SU-DHL-6 (cell line): ENCODE data around the gene CADPS.

Experiments used
- H2AFZ ChIP-seq: fragments of 200-600 bp; sonication (generic); 2 replicates; pipeline ENCODE4 v1.6.1; 2014; ENCODE audit warnings: low read depth, mild to moderate bottlenecking, moderate library complexity, mixed read lengths, antibody characterized with exemption, low read length; ENCODE audit not compliant: severe bottlenecking
- H3F3A ChIP-seq: fragments of 200-600 bp; shearing (Covaris generic); 2 replicates; pipeline ENCODE4 v1.6.0; 2016; ENCODE audit warnings: antibody characterized with exemption, mild to moderate bottlenecking; ENCODE audit not compliant: insufficient read depth
- H3K27ac ChIP-seq: fragments of 200-600 bp; sonication (generic); 2 replicates; pipeline ENCODE4 v1.5.1; 2016; ENCODE audit warnings: low read depth, mild to moderate bottlenecking, low read length, moderate library complexity, mixed read lengths
- H3K27me3 ChIP-seq: fragments of 200-600 bp; sonication (generic), shearing (Covaris generic); 2 replicates; pipeline ENCODE4 v1.6.0; 2014; ENCODE audit warnings: mild to moderate bottlenecking, low read length
- H3K36me3 ChIP-seq: fragments of 200-600 bp; sonication (generic); 2 replicates; pipeline ENCODE4 v1.6.1; 2014; ENCODE audit warnings: mild to moderate bottlenecking, low read length, mixed read lengths
- H3K4me2 ChIP-seq: fragments of 300-600, 200-600 bp; shearing (Covaris generic), sonication (generic); 2 replicates; pipeline ENCODE4 v1.6.0; 2014; ENCODE audit warnings: low read length, low read depth, mild to moderate bottlenecking; ENCODE audit not compliant: poor library complexity, severe bottlenecking
- H3K4me3 ChIP-seq: fragments of 200-600 bp; sonication (generic); 2 replicates; pipeline ENCODE4 v1.5.1; 2014; ENCODE audit warnings: antibody characterized with exemption, low read length, mild to moderate bottlenecking, mixed read lengths; ENCODE audit not compliant: insufficient read depth, poor library complexity, severe bottlenecking
- H3K79me2 ChIP-seq: fragments of 200-600 bp; sonication (generic); 2 replicates; pipeline ENCODE4 v1.6.1; 2014; ENCODE audit warnings: mild to moderate bottlenecking, low read length, moderate library complexity; ENCODE audit not compliant: insufficient read depth
- H3K9ac ChIP-seq: fragments of 200-600 bp; sonication (generic); 2 replicates; pipeline ENCODE4 v1.7.0; 2014; ENCODE audit warnings: mild to moderate bottlenecking, low read length
- H3K9me2 ChIP-seq: fragments of 200-600 bp; sonication (generic); replicated peaks from 2 replicates; pipeline ENCODE4 v1.6.1; 2014; ENCODE audit warnings: low read length; ENCODE audit not compliant: insufficient read depth
- H3K9me3 ChIP-seq: fragments of 200-600 bp; sonication (generic); 2 replicates; pipeline ENCODE4 v1.6.1; 2014; ENCODE audit warnings: low read length, mixed read lengths; ENCODE audit not compliant: insufficient read depth
- H4K20me1 ChIP-seq: fragments of 200-600 bp; sonication (generic); 2 replicates; pipeline ENCODE4 v1.6.1; 2014; ENCODE audit warnings: low read depth, mild to moderate bottlenecking, antibody characterized with exemption, low read length, moderate library complexity, mixed read lengths
- EZH2phosphoT487 ChIP-seq: fragments of 200-600 bp; sonication (generic), shearing (Covaris generic); conservative IDR thresholded peaks from 2 replicates; pipeline ENCODE4 v1.6.1; 2018; ENCODE audit warnings: mild to moderate bottlenecking, antibody characterized with exemption, low read length, moderate library complexity, mixed read lengths
- TF ChIP-seq, protein P1 (sequence below): fragments of 200-600 bp; sonication (generic); IDR thresholded peaks from one replicate; pipeline ENCODE4 v1.5.1; 2017; ENCODE audit warnings: antibody characterized with exemption, mild to moderate bottlenecking, low read length, moderate library complexity; ENCODE audit not compliant: insufficient read depth, poor library complexity, severe bottlenecking

CADPS gene

DNA sequence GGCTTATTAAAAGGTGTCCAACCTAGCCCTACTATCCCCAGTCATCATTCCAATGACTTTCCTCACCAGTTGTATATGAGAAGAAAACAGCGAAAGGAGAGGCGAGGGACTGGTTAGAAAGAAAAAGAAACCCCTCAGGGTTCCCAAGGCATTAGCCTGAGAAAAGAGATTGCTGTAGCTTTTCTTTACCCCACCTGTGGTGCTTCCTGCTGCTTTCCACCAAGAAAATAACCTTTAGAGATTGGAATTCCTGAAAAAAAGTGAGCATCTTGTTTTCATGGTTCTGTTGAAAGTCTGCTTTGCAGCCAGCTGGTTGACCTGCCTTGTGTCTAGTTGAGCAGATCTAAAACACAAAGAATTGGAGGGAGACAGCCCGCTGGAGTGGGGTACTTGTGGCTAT, 196.4 kb downstream of the CADPS start:
- H3F3A ChIP-seq: no peaks in the 10 kb centered on the region
- H2AFZ ChIP-seq: no peak overlapping the region
- H3K27me3 ChIP-seq: no peaks in the 10 kb centered on the region
- no peak overlapping the region for H3K4me3 ChIP-seq
- TF ChIP-seq EZH2phosphoT487: no peak
- TF ChIP-seq, protein P1, sequence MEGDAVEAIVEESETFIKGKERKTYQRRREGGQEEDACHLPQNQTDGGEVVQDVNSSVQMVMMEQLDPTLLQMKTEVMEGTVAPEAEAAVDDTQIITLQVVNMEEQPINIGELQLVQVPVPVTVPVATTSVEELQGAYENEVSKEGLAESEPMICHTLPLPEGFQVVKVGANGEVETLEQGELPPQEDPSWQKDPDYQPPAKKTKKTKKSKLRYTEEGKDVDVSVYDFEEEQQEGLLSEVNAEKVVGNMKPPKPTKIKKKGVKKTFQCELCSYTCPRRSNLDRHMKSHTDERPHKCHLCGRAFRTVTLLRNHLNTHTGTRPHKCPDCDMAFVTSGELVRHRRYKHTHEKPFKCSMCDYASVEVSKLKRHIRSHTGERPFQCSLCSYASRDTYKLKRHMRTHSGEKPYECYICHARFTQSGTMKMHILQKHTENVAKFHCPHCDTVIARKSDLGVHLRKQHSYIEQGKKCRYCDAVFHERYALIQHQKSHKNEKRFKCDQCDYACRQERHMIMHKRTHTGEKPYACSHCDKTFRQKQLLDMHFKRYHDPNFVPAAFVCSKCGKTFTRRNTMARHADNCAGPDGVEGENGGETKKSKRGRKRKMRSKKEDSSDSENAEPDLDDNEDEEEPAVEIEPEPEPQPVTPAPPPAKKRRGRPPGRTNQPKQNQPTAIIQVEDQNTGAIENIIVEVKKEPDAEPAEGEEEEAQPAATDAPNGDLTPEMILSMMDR: no peak
- H3K9ac ChIP-seq: no peak overlapping the region
- no peaks in the 10 kb centered on the region for H3K79me2 ChIP-seq
- no peaks in the 10 kb centered on the region for H4K20me1 ChIP-seq
- no peak overlapping the region for H3K27ac ChIP-seq
- no peak overlapping the region for H3K4me2 ChIP-seq
- H3K9me3 ChIP-seq: no peaks in the 10 kb centered on the region
- no peaks in the 10 kb centered on the region for H3K9me2 ChIP-seq
- H3K36me3 ChIP-seq: no peaks in the 10 kb centered on the region; the same call in 1 of the 2 replicates

DNA sequence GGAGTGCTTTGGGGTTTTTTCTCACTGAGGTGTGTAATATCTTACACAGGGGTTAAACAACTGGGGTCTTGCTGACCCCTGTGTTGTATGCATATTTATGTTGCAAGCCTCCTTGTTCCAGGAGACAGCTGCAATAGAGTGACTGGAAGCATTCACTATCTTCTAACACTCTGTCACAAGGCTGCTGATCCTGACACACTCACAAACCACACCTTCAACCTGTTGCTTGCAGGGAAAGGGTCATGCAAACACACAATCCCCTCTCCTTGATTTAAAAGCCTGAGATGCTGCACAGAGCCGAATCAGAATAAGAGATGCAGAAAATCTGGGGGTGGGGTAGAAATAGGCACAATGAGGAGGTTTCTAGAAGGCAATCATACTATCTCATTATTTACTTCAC, 197.3 kb downstream of the CADPS start:
- H3K9me2 ChIP-seq: no peaks in the 10 kb centered on the region
- H3F3A ChIP-seq: no peaks in the 10 kb centered on the region
- H3K4me2 ChIP-seq: no peak overlapping the region
- no peaks in the 10 kb centered on the region for H4K20me1 ChIP-seq
- no peaks in the 10 kb centered on the region; the same call in 1 of the 2 replicates for H3K36me3 ChIP-seq
- H3K27ac ChIP-seq: no peak overlapping the region
- H3K27me3 ChIP-seq: no peaks in the 10 kb centered on the region
- no peak overlapping the region for H3K9ac ChIP-seq
- no peak overlapping the region for H3K4me3 ChIP-seq
- no peak overlapping the region for H2AFZ ChIP-seq
- H3K9me3 ChIP-seq: no peaks in the 10 kb centered on the region
- TF ChIP-seq, protein P1: no peak
- no peak for TF ChIP-seq EZH2phosphoT487
- H3K79me2 ChIP-seq: no peaks in the 10 kb centered on the region

DNA sequence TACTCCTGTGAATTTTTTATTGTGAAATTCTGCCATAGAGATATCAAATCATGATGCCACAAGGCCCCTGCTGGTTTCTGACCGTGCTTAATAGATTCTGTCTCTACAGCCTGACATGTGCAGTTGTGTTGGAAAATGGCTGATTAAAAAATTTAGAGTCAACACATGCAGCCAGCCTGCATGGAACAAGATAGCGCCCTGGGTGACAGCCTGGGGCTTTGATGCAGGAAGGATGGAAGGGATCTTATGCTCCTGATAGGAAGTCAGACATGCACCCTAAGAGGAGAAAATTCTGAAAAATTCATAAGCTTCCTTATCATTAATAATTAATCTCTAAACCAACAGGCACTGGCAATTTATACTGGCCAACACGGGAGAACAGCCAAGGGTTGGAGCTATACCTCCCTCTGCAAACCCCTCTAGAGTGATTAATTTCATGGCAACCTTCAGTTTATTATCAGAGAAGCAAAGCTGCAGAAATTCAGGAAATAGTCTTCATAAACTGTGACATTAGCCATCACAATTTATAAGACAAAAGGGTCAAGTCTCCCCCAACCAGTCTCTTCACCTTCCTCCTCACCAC, 198.4 kb downstream of the CADPS start:
- no peak overlapping the region for H3K4me3 ChIP-seq
- no peak overlapping the region for H2AFZ ChIP-seq
- no peaks in the 10 kb centered on the region for H3F3A ChIP-seq
- no peak overlapping the region for H3K9ac ChIP-seq
- no peak for TF ChIP-seq EZH2phosphoT487
- TF ChIP-seq, protein P1: no peak
- no peak overlapping the region for H3K4me2 ChIP-seq
- no peaks in the 10 kb centered on the region; the same call in 1 of the 2 replicates for H3K36me3 ChIP-seq
- H3K9me3 ChIP-seq: no peaks in the 10 kb centered on the region
- no peaks in the 10 kb centered on the region for H4K20me1 ChIP-seq
- no peaks in the 10 kb centered on the region for H3K79me2 ChIP-seq
- no peaks in the 10 kb centered on the region for H3K9me2 ChIP-seq
- H3K27ac ChIP-seq: no peak overlapping the region
- H3K27me3 ChIP-seq: no peaks in the 10 kb centered on the region
